ENCODE measurements around the gene ZBTB46. TPM values are rescaled to one million over a fixed set of nuclear protein-coding genes. Genes with fewer than 3 reads are reported as not detected.

ZBTB46 gene
- total RNA-seq, 1 experiment from 2014 or later = 3.6 TPM

DNA sequence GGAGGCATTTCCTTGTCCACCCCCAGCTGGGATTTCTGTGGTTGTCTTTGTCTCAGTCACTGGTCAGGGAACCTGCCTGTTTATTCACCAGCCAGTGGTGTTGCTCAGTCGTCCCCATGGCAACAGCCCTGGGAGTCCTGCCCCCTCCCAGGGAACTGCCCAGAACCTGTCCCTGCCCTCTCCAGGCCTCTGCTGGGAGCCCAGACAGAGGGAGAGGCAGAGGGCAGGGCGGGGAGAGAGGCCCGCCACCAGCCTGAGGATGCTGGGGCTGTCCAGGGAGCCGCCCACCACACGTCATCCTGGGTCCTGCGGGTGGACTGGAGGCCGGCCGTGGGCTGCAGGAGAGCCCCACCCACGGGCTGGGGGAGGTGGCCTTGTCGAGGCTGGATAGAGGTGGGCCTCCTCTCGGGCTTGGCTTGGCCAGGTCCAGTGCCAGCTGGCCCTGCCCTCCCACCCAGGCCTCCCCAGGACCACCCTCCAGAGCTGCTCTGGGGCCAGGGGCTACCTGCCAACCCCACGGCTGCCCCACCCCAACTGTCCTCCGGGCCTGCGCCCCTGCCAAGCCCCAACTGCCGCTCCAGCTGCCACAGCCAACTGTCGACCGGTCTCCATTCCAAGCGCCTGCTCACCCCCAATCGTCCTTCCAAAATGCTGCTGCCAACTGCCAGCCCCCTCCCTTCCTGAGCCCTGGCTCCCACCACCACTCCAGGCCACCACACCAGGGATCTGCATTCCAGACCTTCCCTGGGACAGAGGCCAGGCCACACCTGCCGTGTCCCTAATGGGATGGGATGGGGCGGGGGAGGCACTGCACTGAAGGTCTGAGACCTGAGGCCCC is 4.2 kb upstream of the ZBTB46 start:
- H3K4me1 ChIP-seq (replicated peaks; ENCODE audit: insufficient read depth) = peaks cover 8% of the 10 kb centered on the region
- H3K9me2 ChIP-seq (ENCODE audit: insufficient read depth) = no peaks in the 10 kb centered on the region
- no peaks in the 10 kb centered on the region for H3K36me3 ChIP-seq (ENCODE audit: low read depth)
- CTCF ChIA-PET = interaction anchor here (0.7 kb wide), 1 partner anchor 41 kb away, joined by 4 read pairs; no protein-coding TSS in a partner anchor
- no peaks in the 10 kb centered on the region for H3K9me3 ChIP-seq (ENCODE audit: insufficient read depth, low read depth)
- H3K4me2 ChIP-seq = peak overlapping the region; percentile 53
- H2AFZ ChIP-seq = peak overlapping the region; percentile 24; the same call in 1 of the 2 replicates
- TF ChIP-seq, protein P1, sequence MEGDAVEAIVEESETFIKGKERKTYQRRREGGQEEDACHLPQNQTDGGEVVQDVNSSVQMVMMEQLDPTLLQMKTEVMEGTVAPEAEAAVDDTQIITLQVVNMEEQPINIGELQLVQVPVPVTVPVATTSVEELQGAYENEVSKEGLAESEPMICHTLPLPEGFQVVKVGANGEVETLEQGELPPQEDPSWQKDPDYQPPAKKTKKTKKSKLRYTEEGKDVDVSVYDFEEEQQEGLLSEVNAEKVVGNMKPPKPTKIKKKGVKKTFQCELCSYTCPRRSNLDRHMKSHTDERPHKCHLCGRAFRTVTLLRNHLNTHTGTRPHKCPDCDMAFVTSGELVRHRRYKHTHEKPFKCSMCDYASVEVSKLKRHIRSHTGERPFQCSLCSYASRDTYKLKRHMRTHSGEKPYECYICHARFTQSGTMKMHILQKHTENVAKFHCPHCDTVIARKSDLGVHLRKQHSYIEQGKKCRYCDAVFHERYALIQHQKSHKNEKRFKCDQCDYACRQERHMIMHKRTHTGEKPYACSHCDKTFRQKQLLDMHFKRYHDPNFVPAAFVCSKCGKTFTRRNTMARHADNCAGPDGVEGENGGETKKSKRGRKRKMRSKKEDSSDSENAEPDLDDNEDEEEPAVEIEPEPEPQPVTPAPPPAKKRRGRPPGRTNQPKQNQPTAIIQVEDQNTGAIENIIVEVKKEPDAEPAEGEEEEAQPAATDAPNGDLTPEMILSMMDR (conservative IDR thresholded peaks at IDR 0.05) = no peak
- TF ChIP-seq EZH2 (IDR thresholded peaks at IDR 0.05; ENCODE audit: low read depth) = no peak
- no peaks in the 10 kb centered on the region for H3K79me2 ChIP-seq (ENCODE audit: low read depth)
- BruUV-seq (replicated peaks) = no TSS peak
- POLR2A ChIA-PET (ENCODE audit: unreplicated experiment) = interaction anchor here (0.6 to 0.7 kb wide), 3 partner anchors 12 to 145 kb away, joined by 3 to 36 read pairs (median 3); no protein-coding TSS in a partner anchor
- peaks cover 14% of the 10 kb centered on the region; the same call in 1 of the 2 replicates for H3F3A ChIP-seq (ENCODE audit: insufficient read depth, low read depth)
- no peak overlapping the region for H3K4me3 ChIP-seq
- no peaks in the 10 kb centered on the region for H4K20me1 ChIP-seq (ENCODE audit: insufficient read depth)
- peak; percentile 95 to 97 for DNase-seq
- H3K27ac ChIP-seq = no peak overlapping the region
- no peaks in the 10 kb centered on the region for H3K27me3 ChIP-seq (ENCODE audit: insufficient read depth, low read depth)
- intact Hi-C loops (cut with micrococcal nuclease; ENCODE audit: unreplicated experiment) = loop anchor here (1.0 kb wide), 1 partner anchor 30 kb away; the partner anchor contains the start of gene TPD52L2

DNA sequence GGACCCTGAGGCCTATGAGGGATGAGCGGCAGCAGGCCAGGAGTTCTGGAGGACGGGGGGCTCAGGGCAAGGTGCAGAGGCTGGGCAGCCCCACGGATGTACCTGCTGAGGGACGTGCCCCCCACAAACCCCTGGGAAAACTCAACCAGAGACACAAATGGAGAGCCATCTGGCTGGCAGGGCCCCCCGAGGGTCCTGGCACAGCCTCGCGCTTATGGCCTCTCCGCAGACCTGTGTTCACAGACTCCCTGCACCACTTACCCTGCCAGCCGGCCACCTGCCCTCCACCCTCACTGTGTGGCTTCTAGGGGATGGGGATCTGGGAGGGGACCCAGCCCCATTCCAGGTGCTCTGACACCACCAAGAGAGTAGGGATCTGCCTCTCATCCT is 3.4 kb upstream of the ZBTB46 start:
- Histone ChIP-seq H3K4me3 (no peak overlapping the region), H3K27me3 (ENCODE audit: insufficient read depth, low read depth) (peaks cover 6% of the 10 kb centered on the region), H4K20me1 (ENCODE audit: insufficient read depth) (0 out of 2 replicates have a peak, but pooled peaks cover under 1% of the 10 kb centered on the region), H3K36me3 (ENCODE audit: low read depth) (no peaks in the 10 kb centered on the region), H3K4me1 (replicated peaks; ENCODE audit: insufficient read depth) (peaks cover 13% of the 10 kb centered on the region), H3K9me2 (ENCODE audit: insufficient read depth) (no peaks in the 10 kb centered on the region), H3F3A (ENCODE audit: insufficient read depth, low read depth) (peaks cover 20% of the 10 kb centered on the region), H3K4me2 (peak overlapping the region; percentile 53), H3K27ac (no peak overlapping the region), H2AFZ (peak overlapping the region; percentile 24; the same call in 1 of the 2 replicates), H3K79me2 (ENCODE audit: low read depth) (no peaks in the 10 kb centered on the region), H3K9me3 (ENCODE audit: insufficient read depth, low read depth) (no peaks in the 10 kb centered on the region)
- intact Hi-C loops (cut with micrococcal nuclease; ENCODE audit: unreplicated experiment) = no loop called here
- no TSS peak for BruUV-seq (replicated peaks)
- DNase-seq = no peak
- CTCF ChIA-PET = interaction anchor here (0.7 kb wide), 1 partner anchor 40 kb away, joined by 4 read pairs; no protein-coding TSS in a partner anchor
- TF ChIP-seq, protein P1 (conservative IDR thresholded peaks at IDR 0.05) = no peak
- no peak for TF ChIP-seq EZH2 (IDR thresholded peaks at IDR 0.05; ENCODE audit: low read depth)
- POLR2A ChIA-PET (ENCODE audit: unreplicated experiment) = interaction anchor here (0.7 kb wide), 1 partner anchor 12 kb away, joined by 3 read pairs; no protein-coding TSS in a partner anchor

DNA sequence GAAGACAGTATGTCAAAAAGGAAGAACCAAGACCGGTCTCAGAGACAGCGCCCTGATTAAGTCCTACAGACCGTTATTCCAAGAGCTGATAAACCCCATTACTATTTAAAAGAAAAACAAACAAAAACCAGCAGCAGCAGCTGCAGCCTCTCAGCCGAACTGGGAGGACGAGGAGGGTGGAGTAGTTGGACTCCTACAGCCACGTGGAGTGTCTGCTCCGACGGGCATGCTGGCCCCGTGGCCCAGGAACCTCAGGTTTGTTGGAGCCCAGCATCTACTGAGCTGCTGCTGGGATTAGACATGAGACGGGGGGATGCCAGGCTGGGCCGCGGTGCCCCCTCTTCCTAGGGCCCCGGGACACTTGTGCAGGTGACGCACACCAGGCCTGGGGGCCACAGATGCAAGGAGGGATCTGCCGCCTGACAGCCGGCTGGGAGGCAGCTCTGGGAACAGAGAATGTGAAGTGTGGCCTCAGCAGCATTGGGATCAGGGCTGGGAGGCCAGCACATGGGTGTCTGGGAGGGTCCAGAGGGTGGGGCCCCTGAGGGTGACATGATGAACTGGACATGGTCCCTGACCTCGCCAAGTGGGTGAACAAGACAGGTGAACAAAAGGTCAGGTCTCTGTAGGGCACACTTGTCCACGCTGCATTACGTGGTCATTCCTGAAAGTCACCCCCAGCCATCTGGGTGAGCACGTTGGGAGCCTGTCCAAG is 2.9 kb upstream of the ZBTB46 start:
- Histone ChIP-seq H3K36me3 (ENCODE audit: low read depth) (no peaks in the 10 kb centered on the region), H3K4me2 (peak overlapping the region; percentile 53), H2AFZ (no peak overlapping the region), H3K4me1 (replicated peaks; ENCODE audit: insufficient read depth) (peaks cover 14% of the 10 kb centered on the region), H3K79me2 (ENCODE audit: low read depth) (no peaks in the 10 kb centered on the region), H3K4me3 (no peak overlapping the region), H3K9me3 (ENCODE audit: insufficient read depth, low read depth) (no peaks in the 10 kb centered on the region), H4K20me1 (ENCODE audit: insufficient read depth) (0 out of 2 replicates have a peak, but pooled peaks cover 3% of the 10 kb centered on the region), H3K27ac (no peak overlapping the region), H3K27me3 (ENCODE audit: insufficient read depth, low read depth) (peaks cover 12% of the 10 kb centered on the region), H3F3A (ENCODE audit: insufficient read depth, low read depth) (peaks cover 25% of the 10 kb centered on the region), H3K9me2 (ENCODE audit: insufficient read depth) (no peaks in the 10 kb centered on the region)
- DNase-seq = no peak
- intact Hi-C loops (cut with micrococcal nuclease; ENCODE audit: unreplicated experiment) = no loop called here
- ChIA-PET CTCF (no interaction called here), POLR2A (ENCODE audit: unreplicated experiment) (no interaction called here)
- TF ChIP-seq, protein P1 (conservative IDR thresholded peaks at IDR 0.05) = no peak
- TF ChIP-seq EZH2 (IDR thresholded peaks at IDR 0.05; ENCODE audit: low read depth) = no peak
- no TSS peak for BruUV-seq (replicated peaks)
